WTC11 (cell line): Measurements from ENCODE around the gene LTBR. TPM values are rescaled to one million over a fixed set of nuclear protein-coding genes. Genes with fewer than 3 reads are reported as not detected.

ENCODE experiments used
- ATAC-seq: fragments of 200-7000 bp; cut with Tn5 transposase; 2 replicates; pipeline ENCODE4 v1.10.0; 2021; ENCODE audit warnings: mild to moderate bottlenecking, moderate library complexity
- CTCF ChIA-PET: fragments of 300-600 bp; sonication (Branson Sonifier 250); formaldehyde crosslinking; loops from one replicate; lab custom pipeline; 2021; ENCODE audit warnings: antibody characterized with exemption; lab: Charles Lee
- POLR2A ChIA-PET: fragments of 350-600 bp; sonication (Branson Sonifier 250); formaldehyde crosslinking; loops from one replicate; lab custom pipeline; 2021; ENCODE audit warnings: antibody characterized with exemption; lab: Charles Lee
- DNase-seq: peaks from one replicate; pipeline ENCODE4 v3.0.0; 2021; ENCODE audit warnings: low spot score
- H3K27ac Mint-ChIP-seq: 2 replicates; pipeline ENCODE4 v1.8.0; 2021; ENCODE audit warnings: mixed read lengths
- H3K27me3 Mint-ChIP-seq: 2 replicates; pipeline ENCODE4 v1.8.0; 2021; ENCODE audit warnings: low read depth, mild to moderate bottlenecking, moderate library complexity, mixed read lengths
- H3K36me3 Mint-ChIP-seq: 2 replicates; pipeline ENCODE4 v1.8.0; 2021; ENCODE audit warnings: mixed read lengths
- H3K4me1 Mint-ChIP-seq: 2 replicates; pipeline ENCODE4 v1.8.0; 2022; ENCODE audit warnings: mixed read lengths
- H3K4me3 Mint-ChIP-seq: 2 replicates; pipeline ENCODE4 v1.8.0; 2021; ENCODE audit warnings: mild to moderate bottlenecking, moderate library complexity, mixed read lengths
- H3K9me3 Mint-ChIP-seq: 2 replicates; pipeline ENCODE4 v1.8.0; 2021; ENCODE audit warnings: mixed read lengths
- ATF3 ChIP-seq: sonication (generic); formaldehyde crosslinking; conservative IDR thresholded peaks from 2 replicates; pipeline ENCODE4 v1.8.1; 2022; ENCODE audit warnings: mild to moderate bottlenecking, missing genetic modification reagents
- IRF2 ChIP-seq: sonication (generic); formaldehyde crosslinking; IDR thresholded peaks from 2 replicates; pipeline ENCODE4 v1.8.0; 2022; ENCODE audit warnings: low read depth, missing genetic modification reagents, borderline replicate concordance
- KAT7 ChIP-seq: sonication (generic); formaldehyde crosslinking; IDR thresholded peaks from 2 replicates; pipeline ENCODE4 v1.8.1; 2023; ENCODE audit warnings: missing genetic modification reagents, mild to moderate bottlenecking, borderline replicate concordance
- NFYB ChIP-seq: sonication (generic); formaldehyde crosslinking; conservative IDR thresholded peaks from 2 replicates; pipeline ENCODE4 v1.8.0; 2022; ENCODE audit warnings: low read depth, missing genetic modification reagents
- PRRX2 ChIP-seq: fragments of 250-450 bp; sonication (Bioruptor Pico); IDR thresholded peaks from 2 replicates; pipeline ENCODE4 v1.8.0; 2021; ENCODE audit warnings: mild to moderate bottlenecking
- RORB ChIP-seq: fragments of 250-450 bp; sonication (Bioruptor Pico); IDR thresholded peaks from 2 replicates; pipeline ENCODE4 v1.9.0; 2021; ENCODE audit warnings: mild to moderate bottlenecking
- SOX15 ChIP-seq: fragments of 250-450 bp; sonication (Bioruptor Pico); IDR thresholded peaks from 2 replicates; pipeline ENCODE4 v1.9.0; 2021; ENCODE audit warnings: mild to moderate bottlenecking
- SP1 ChIP-seq: sonication (generic); formaldehyde crosslinking; conservative IDR thresholded peaks from 2 replicates; pipeline ENCODE4 v1.8.1; 2022; ENCODE audit warnings: missing genetic modification reagents
- TEAD1 ChIP-seq: sonication (generic); formaldehyde crosslinking; IDR thresholded peaks from 2 replicates; pipeline ENCODE4 v1.8.0; 2022; ENCODE audit warnings: mild to moderate bottlenecking, missing genetic modification reagents
- TEAD4 ChIP-seq: sonication (generic); formaldehyde crosslinking; IDR thresholded peaks from 2 replicates; pipeline ENCODE4 v1.8.0; 2022; ENCODE audit warnings: mild to moderate bottlenecking, missing genetic modification reagents
- ZNF219 ChIP-seq: sonication (generic); formaldehyde crosslinking; IDR thresholded peaks from 2 replicates; pipeline ENCODE4 v1.8.0; 2023; ENCODE audit warnings: missing genetic modification reagents, mild to moderate bottlenecking, borderline replicate concordance
- total RNA-seq: library from RNA; stranded (reverse); gene quantifications from 3 replicates; pipeline ENCODE4 v1.2.3, GENCODE V29; 2021
- TF ChIP-seq, protein P1 (sequence below): fragments of 250-450 bp; sonication (Bioruptor Pico); IDR thresholded peaks from 2 replicates; pipeline ENCODE4 v2.1.2; 2022; ENCODE audit warnings: mild to moderate bottlenecking, moderate library complexity
- TF ChIP-seq, protein P2 (sequence below): sonication (generic); formaldehyde crosslinking; IDR thresholded peaks from 2 replicates; pipeline ENCODE4 v1.8.1; 2022; ENCODE audit warnings: mild to moderate bottlenecking, missing genetic modification reagents, moderate library complexity, borderline replicate concordance
- TF ChIP-seq, protein P3 (sequence below): sonication (generic); formaldehyde crosslinking; IDR thresholded peaks from 2 replicates; pipeline ENCODE4 v1.8.1; 2023; ENCODE audit warnings: mild to moderate bottlenecking, missing genetic modification reagents, moderate library complexity
- TF ChIP-seq, protein P4 (sequence below): fragments of 250-450 bp; sonication (Bioruptor Pico); IDR thresholded peaks from 2 replicates; pipeline ENCODE4 v1.9.0; 2021; ENCODE audit warnings: mild to moderate bottlenecking, borderline replicate concordance
- TF ChIP-seq, protein P5 (sequence below): sonication (generic); formaldehyde crosslinking; IDR thresholded peaks from 2 replicates; pipeline ENCODE4 v1.8.1; 2022; ENCODE audit warnings: missing genetic modification reagents, borderline replicate concordance
- TF ChIP-seq, protein P6 (sequence below): fragments of 250-450 bp; sonication (Bioruptor Pico); IDR thresholded peaks from 2 replicates; pipeline ENCODE4 v1.8.0; 2021; ENCODE audit warnings: mild to moderate bottlenecking

The LTBR gene
- total RNA-seq, 1 experiment from 2014 or later = 4.0 TPM

DNA sequence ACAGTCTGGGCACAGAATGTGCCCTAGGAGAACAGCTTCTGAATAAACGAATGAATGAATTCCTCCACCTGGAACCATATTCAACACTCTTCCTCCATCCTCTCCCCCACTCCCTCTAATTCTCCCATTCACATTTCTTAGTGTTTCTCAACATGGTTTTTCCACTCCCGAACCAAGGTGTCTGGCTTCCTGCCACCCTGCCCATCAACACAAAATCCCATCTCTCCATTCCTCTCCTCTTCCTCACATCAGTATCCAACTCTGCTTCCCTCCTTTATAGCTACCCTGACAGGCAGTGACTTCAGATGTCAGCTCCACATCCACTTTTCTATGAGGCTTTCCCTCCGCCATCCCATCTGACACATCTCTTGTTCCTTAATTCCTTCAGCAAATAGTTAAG lies 45.0 kb upstream of the LTBR start:
- ATAC-seq (no peak), DNase-seq (no peak)
- no peaks in the 10 kb centered on the region for H3K27me3 Mint-ChIP-seq
- POLR2A ChIA-PET = interaction anchor here (0.6 to 1.1 kb wide), 3 partner anchors 34 to 196 kb away, joined by 3 to 6 read pairs (median 3); partner anchors contain the start of genes GAPDH and SCNN1A
- CTCF ChIA-PET = interaction anchor here (0.6 to 3.4 kb wide), 9 partner anchors 13 to 275 kb away, joined by 3 to 17 read pairs (median 4); no protein-coding TSS in a partner anchor
- H3K27ac Mint-ChIP-seq = no peak overlapping the region
- peaks cover 7% of the 10 kb centered on the region; the same call in 1 of the 2 replicates for H3K36me3 Mint-ChIP-seq
- H3K4me3 Mint-ChIP-seq = no peak overlapping the region
- H3K4me1 Mint-ChIP-seq = peaks cover 38% of the 10 kb centered on the region
- H3K9me3 Mint-ChIP-seq = no peaks in the 10 kb centered on the region
- TF ChIP-seq TEAD4 (CRISPR knock-in tag) = no peak
- TF ChIP-seq, protein P1, sequence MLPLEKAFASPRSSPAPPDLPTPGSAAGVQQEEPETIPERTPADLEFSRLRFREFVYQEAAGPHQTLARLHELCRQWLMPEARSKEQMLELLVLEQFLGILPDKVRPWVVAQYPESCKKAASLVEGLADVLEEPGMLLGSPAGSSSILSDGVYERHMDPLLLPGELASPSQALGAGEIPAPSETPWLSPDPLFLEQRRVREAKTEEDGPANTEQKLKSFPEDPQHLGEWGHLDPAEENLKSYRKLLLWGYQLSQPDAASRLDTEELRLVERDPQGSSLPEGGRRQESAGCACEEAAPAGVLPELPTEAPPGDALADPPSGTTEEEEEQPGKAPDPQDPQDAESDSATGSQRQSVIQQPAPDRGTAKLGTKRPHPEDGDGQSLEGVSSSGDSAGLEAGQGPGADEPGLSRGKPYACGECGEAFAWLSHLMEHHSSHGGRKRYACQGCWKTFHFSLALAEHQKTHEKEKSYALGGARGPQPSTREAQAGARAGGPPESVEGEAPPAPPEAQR (CRISPR knock-in tag) = no peak
- TF ChIP-seq RORB (CRISPR knock-in tag) = no peak
- no peak for TF ChIP-seq IRF2
- TF ChIP-seq ZNF219 (CRISPR knock-in tag) = no peak
- TF ChIP-seq, protein P2, sequence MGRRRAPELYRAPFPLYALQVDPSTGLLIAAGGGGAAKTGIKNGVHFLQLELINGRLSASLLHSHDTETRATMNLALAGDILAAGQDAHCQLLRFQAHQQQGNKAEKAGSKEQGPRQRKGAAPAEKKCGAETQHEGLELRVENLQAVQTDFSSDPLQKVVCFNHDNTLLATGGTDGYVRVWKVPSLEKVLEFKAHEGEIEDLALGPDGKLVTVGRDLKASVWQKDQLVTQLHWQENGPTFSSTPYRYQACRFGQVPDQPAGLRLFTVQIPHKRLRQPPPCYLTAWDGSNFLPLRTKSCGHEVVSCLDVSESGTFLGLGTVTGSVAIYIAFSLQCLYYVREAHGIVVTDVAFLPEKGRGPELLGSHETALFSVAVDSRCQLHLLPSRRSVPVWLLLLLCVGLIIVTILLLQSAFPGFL (CRISPR knock-in tag) = no peak
- TF ChIP-seq, protein P3, sequence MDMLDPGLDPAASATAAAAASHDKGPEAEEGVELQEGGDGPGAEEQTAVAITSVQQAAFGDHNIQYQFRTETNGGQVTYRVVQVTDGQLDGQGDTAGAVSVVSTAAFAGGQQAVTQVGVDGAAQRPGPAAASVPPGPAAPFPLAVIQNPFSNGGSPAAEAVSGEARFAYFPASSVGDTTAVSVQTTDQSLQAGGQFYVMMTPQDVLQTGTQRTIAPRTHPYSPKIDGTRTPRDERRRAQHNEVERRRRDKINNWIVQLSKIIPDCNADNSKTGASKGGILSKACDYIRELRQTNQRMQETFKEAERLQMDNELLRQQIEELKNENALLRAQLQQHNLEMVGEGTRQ = no peak
- TF ChIP-seq NFYB (CRISPR knock-in tag) = no peak
- TF ChIP-seq, protein P4, sequence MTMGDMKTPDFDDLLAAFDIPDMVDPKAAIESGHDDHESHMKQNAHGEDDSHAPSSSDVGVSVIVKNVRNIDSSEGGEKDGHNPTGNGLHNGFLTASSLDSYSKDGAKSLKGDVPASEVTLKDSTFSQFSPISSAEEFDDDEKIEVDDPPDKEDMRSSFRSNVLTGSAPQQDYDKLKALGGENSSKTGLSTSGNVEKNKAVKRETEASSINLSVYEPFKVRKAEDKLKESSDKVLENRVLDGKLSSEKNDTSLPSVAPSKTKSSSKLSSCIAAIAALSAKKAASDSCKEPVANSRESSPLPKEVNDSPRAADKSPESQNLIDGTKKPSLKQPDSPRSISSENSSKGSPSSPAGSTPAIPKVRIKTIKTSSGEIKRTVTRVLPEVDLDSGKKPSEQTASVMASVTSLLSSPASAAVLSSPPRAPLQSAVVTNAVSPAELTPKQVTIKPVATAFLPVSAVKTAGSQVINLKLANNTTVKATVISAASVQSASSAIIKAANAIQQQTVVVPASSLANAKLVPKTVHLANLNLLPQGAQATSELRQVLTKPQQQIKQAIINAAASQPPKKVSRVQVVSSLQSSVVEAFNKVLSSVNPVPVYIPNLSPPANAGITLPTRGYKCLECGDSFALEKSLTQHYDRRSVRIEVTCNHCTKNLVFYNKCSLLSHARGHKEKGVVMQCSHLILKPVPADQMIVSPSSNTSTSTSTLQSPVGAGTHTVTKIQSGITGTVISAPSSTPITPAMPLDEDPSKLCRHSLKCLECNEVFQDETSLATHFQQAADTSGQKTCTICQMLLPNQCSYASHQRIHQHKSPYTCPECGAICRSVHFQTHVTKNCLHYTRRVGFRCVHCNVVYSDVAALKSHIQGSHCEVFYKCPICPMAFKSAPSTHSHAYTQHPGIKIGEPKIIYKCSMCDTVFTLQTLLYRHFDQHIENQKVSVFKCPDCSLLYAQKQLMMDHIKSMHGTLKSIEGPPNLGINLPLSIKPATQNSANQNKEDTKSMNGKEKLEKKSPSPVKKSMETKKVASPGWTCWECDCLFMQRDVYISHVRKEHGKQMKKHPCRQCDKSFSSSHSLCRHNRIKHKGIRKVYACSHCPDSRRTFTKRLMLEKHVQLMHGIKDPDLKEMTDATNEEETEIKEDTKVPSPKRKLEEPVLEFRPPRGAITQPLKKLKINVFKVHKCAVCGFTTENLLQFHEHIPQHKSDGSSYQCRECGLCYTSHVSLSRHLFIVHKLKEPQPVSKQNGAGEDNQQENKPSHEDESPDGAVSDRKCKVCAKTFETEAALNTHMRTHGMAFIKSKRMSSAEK (CRISPR knock-in tag) = no peak
- no peak for TF ChIP-seq ATF3 (CRISPR knock-in tag)
- TF ChIP-seq, protein P5, sequence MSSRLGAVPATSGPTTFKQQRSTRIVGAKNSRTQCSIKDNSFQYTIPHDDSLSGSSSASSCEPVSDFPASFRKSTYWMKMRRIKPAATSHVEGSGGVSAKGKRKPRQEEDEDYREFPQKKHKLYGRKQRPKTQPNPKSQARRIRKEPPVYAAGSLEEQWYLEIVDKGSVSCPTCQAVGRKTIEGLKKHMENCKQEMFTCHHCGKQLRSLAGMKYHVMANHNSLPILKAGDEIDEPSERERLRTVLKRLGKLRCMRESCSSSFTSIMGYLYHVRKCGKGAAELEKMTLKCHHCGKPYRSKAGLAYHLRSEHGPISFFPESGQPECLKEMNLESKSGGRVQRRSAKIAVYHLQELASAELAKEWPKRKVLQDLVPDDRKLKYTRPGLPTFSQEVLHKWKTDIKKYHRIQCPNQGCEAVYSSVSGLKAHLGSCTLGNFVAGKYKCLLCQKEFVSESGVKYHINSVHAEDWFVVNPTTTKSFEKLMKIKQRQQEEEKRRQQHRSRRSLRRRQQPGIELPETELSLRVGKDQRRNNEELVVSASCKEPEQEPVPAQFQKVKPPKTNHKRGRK (CRISPR knock-in tag) = no peak
- no peak for TF ChIP-seq TEAD1 (CRISPR knock-in tag)
- no peak for TF ChIP-seq PRRX2 (CRISPR knock-in tag)
- TF ChIP-seq KAT7 (CRISPR knock-in tag) = no peak
- TF ChIP-seq SP1 = no peak
- TF ChIP-seq SOX15 (CRISPR knock-in tag) = no peak
- TF ChIP-seq, protein P6, sequence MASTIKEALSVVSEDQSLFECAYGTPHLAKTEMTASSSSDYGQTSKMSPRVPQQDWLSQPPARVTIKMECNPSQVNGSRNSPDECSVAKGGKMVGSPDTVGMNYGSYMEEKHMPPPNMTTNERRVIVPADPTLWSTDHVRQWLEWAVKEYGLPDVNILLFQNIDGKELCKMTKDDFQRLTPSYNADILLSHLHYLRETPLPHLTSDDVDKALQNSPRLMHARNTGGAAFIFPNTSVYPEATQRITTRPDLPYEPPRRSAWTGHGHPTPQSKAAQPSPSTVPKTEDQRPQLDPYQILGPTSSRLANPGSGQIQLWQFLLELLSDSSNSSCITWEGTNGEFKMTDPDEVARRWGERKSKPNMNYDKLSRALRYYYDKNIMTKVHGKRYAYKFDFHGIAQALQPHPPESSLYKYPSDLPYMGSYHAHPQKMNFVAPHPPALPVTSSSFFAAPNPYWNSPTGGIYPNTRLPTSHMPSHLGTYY (CRISPR knock-in tag) = no peak
- TF ChIP-seq, all 79 proteins: peak for 0
